K562 (cell line): ENCODE results near the gene CXCL1.

Experiments used
- CBFB ChIP-seq: sonication (generic); formaldehyde crosslinking; IDR thresholded peaks from 2 replicates; pipeline ENCODE4 v1.4.0; 2020; ENCODE audit warnings: mild to moderate bottlenecking, missing genetic modification reagents
- CTCF ChIP-seq, 3 experiments: IDR thresholded peaks in 2 of 3; conservative IDR thresholded peaks in 1 of 3; 2 replicates each; pipeline ENCODE4 v1.5.1; 2011 to 2012; ENCODE audit warnings: low read length in 3 of 3, mild to moderate bottlenecking in 3 of 3, control low read depth in 2 of 3, improper control_type of control experiment in 1 of 3, inconsistent platforms in 1 of 3, low read depth in 1 of 3, mixed read lengths in 1 of 3, moderate library complexity in 1 of 3; ENCODE audit not compliant: insufficient read depth in 2 of 3
- HLTF ChIP-seq: fragments of 450-650 bp; IDR thresholded peaks from 2 replicates; pipeline ENCODE4 v1.6.1; 2016
- ZNF717 ChIP-seq: fragments of 250-450 bp; sonication (Bioruptor Pico); IDR thresholded peaks from 2 replicates; pipeline ENCODE4 v1.5.0; 2021

GRCh38 chr4:73867783-73868182 lies 1.4 kb upstream of the CXCL1 start:
- TF ChIP-seq CBFB (CRISPR knock-in tag) (no peak), CTCF (IDR thresholded peaks at IDR 0.05 in 2 of 3, conservative IDR thresholded peaks at IDR 0.05 in 1 of 3; ENCODE audit: insufficient read depth in 2 of 3, low read depth in 1 of 3, low read length in 3 of 3) (no peak; a peak in 1 of 6 replicates), HLTF (no peak), ZNF717 (CRISPR knock-in tag) (no peak)
